ENCODE measurements around the gene RYR1.

DNA sequence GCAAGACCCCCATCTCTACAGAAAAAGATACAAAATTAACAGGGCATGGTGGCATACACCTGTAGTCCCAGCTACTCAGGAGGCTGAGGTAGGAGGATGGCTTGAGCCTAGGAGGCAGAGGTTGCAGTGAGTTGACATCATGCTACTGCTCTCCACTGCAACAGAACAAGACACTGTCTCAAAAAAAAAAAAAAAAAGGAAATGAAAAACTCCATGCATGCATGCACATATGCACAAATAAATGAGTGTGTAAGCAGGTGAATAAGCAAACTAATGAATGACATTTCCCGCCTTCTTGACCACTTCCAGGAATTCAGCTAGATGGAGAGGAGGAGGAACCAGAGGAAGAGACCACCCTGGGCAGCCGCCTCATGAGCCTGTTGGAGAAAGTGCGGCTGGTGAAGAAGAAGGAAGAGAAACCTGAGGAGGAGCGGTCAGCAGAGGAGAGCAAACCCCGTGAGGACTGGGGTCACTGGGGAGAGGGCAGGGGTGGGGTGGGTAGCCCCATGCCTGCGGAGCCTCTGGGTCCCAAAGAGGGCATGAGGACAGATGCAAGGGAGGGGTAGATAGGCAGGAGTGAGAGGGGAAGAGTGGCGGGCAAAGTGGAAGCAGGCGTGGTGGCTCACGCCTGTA, 58.8 kb downstream of the RYR1 start:
- TF ChIP-seq CTCF (IDR thresholded peaks at IDR 0.05) (no peak), EZH2 (IDR thresholded peaks at IDR 0.05; ENCODE audit: borderline replicate concordance, insufficient read depth, low read depth, low read length, poor library complexity, severe bottlenecking) (no peak)

Measured in B cell (primary cell).